Uterus (tissue), 4 donors: ENCODE data around the gene UBN1. TPM values are rescaled to one million over a fixed set of nuclear protein-coding genes. Genes with fewer than 3 reads are reported as not detected.

Experiments
- DNase-seq, 2 donors: peaks; one replicate each; pipeline ENCODE4 v3.0.0-alpha.2; 2019 to 2020
- H3K27ac ChIP-seq, 2 donors: fragments of 200-600 bp; sonication (generic); 1 replicate in 1 of 2; 2 replicates in 1 of 2; pipeline ENCODE4 v1.5.1; 2016 to 2018
- H3K27me3 ChIP-seq, 2 donors: fragments of 200-600 bp; sonication (generic); one replicate each; pipeline ENCODE4 v1.5.1; 2018 to 2019; ENCODE audit warnings: control low read depth in 1 of 2
- H3K36me3 ChIP-seq, 2 donors: fragments of 200-600 bp; sonication (generic); one replicate each; pipeline ENCODE4 v1.5.1; 2019; ENCODE audit warnings: control low read depth in 1 of 2
- H3K4me1 ChIP-seq, 2 donors: fragments of 200-600 bp; sonication (generic); one replicate each; pipeline ENCODE4 v1.5.1; 2018 to 2019; ENCODE audit warnings: control low read depth in 1 of 2
- H3K4me3 ChIP-seq, 2 donors: fragments of 200-600 bp; sonication (generic); 1 replicate in 1 of 2; 2 replicates in 1 of 2; pipeline ENCODE4 v1.5.1; 2018 to 2019; ENCODE audit warnings: mild to moderate bottlenecking in 1 of 2
- H3K9me3 ChIP-seq, 2 donors: fragments of 200-600 bp; sonication (generic); one replicate each; pipeline ENCODE4 v1.5.1; 2019; ENCODE audit warnings: control low read depth in 1 of 2
- CTCF ChIP-seq, 4 experiments: fragments of 200-600 bp in 2 of 4; fragments of 450-650 bp in 2 of 4; sonication (generic) in 2 of 4; IDR thresholded peaks; one replicate each; pipeline ENCODE4 v1.5.1; 2016 to 2019; ENCODE audit warnings: antibody characterized with exemption in 4 of 4, mild to moderate bottlenecking in 2 of 4, moderate library complexity in 1 of 4
- POLR2A ChIP-seq, 2 donors: fragments of 450-650 bp; IDR thresholded peaks; one replicate each; pipeline ENCODE4 v1.6.1; 2016; ENCODE audit warnings: antibody characterized with exemption in 2 of 2, mild to moderate bottlenecking in 1 of 2, moderate library complexity in 1 of 2
- intact Hi-C: fragments of 100-400 bp; cut with DNase I; formaldehyde crosslinking; loops from one replicate; pipeline ENCODE4 v1.15.1; 2023; ENCODE audit warnings: low total_unique reads
- total RNA-seq, 4 donors: library from RNA; depleted of rRNA in 3 of 4; stranded (reverse); fragments of >200 nt in 3 of 4; gene quantifications; one replicate each; pipeline versions ENCODE4 v1.1.0 to v1.2.4, GENCODE V29; 2014 to 2023
- donor health status: DM: yes; HTN: yes; CAD: no.

UBN1 gene
- total RNA-seq, 4 donors from 2014 or later, result 4.9 to 56.2 (median 33.4) TPM

- no peak overlapping the region for H3K4me3 ChIP-seq
- TF ChIP-seq POLR2A (IDR thresholded peaks at IDR 0.05), result no peak
- intact Hi-C loops, result no loop called here
- no peaks in the 10 kb centered on the region for H3K27me3 ChIP-seq
- DNase-seq, result no peak
- no peaks in the 10 kb centered on the region for H3K9me3 ChIP-seq
- H3K36me3 ChIP-seq, result no peaks in the 10 kb centered on the region
- no peak overlapping the region for H3K27ac ChIP-seq
- no peaks in the 10 kb centered on the region for H3K4me1 ChIP-seq
These were observed 13.6 kb downstream of the UBN1 start for GRCh38 chr16:4860727-4861342.

GRCh38 chr16:4862639-4863038, 15.4 kb downstream of the UBN1 start:
- DNase-seq, result no peak
- no peaks in the 10 kb centered on the region for H3K27me3 ChIP-seq

GRCh38 chr16:4864728-4865127, 17.4 kb downstream of the UBN1 start:
- Histone ChIP-seq H3K36me3 (no peaks in the 10 kb centered on the region), H3K4me1 (no peaks in the 10 kb centered on the region), H3K27ac (no peak overlapping the region), H3K4me3 (no peak overlapping the region), H3K27me3 (no peaks in the 10 kb centered on the region), H3K9me3 (no peaks in the 10 kb centered on the region)
- intact Hi-C loops, result no loop called here
- TF ChIP-seq CTCF (IDR thresholded peaks at IDR 0.05) (no peak), POLR2A (IDR thresholded peaks at IDR 0.05) (no peak)
- no peak for DNase-seq

More at GRCh38 chr16:4862639-4863038, 15.4 kb downstream of the UBN1 start:
- no peaks in the 10 kb centered on the region for H3K4me1 ChIP-seq
- H3K27ac ChIP-seq, result no peak overlapping the region
- no peaks in the 10 kb centered on the region for H3K9me3 ChIP-seq
- H3K36me3 ChIP-seq, result no peaks in the 10 kb centered on the region
- TF ChIP-seq CTCF (IDR thresholded peaks at IDR 0.05) (no peak), POLR2A (IDR thresholded peaks at IDR 0.05) (no peak)
- H3K4me3 ChIP-seq, result no peak overlapping the region
- intact Hi-C loops, result no loop called here

- Histone ChIP-seq H3K36me3 (no peaks in the 10 kb centered on the region), H3K27ac (no peak overlapping the region), H3K4me3 (no peak overlapping the region), H3K4me1 (no peaks in the 10 kb centered on the region), H3K27me3 (no peaks in the 10 kb centered on the region), H3K9me3 (no peaks in the 10 kb centered on the region)
- TF ChIP-seq POLR2A (IDR thresholded peaks at IDR 0.05), result no peak
- TF ChIP-seq CTCF (IDR thresholded peaks at IDR 0.05), result no peak
- intact Hi-C loops, result no loop called here
- no peak for DNase-seq
These were observed 18.1 kb downstream of the UBN1 start for GRCh38 chr16:4865231-4865860.

GRCh38 chr16:4866586-4866985, 19.3 kb downstream of the UBN1 start:
- TF ChIP-seq CTCF (IDR thresholded peaks at IDR 0.05), result no peak
- TF ChIP-seq POLR2A (IDR thresholded peaks at IDR 0.05), result no peak
- Histone ChIP-seq H3K4me1 (no peaks in the 10 kb centered on the region), H3K4me3 (no peak overlapping the region), H3K27ac (no peak overlapping the region), H3K27me3 (no peaks in the 10 kb centered on the region), H3K36me3 (no peaks in the 10 kb centered on the region), H3K9me3 (no peaks in the 10 kb centered on the region)
- intact Hi-C loops, result no loop called here
- DNase-seq, result no peak
